Activated naive CD8-positive, alpha-beta T cell treated with anti-CD3 and anti-CD28 coated beads, Interleukin-2, amount 10 ng/mL, durations not matched to agents 7 days and 5 days (primary cell): ENCODE measurements around the gene MAVS. TPM values are rescaled to one million over a fixed set of nuclear protein-coding genes. Genes with fewer than 3 reads are reported as not detected.

Experiments
- ATAC-seq: fragments of 150-1000 bp; cut with Tn5 transposase; one replicate; pipeline ENCODE4 v1.10.0; 2021; ENCODE audit warnings: low read depth, moderate library complexity
- POLR2A ChIA-PET: fragments of 350-600 bp; sonication (Branson Sonifier 250); formaldehyde crosslinking; loops from one replicate; lab custom pipeline; 2021; ENCODE audit warnings: antibody characterized with exemption; lab: Charles Lee
- DNase-seq: peaks from one replicate; pipeline ENCODE4 v3.0.0; 2021
- H3K27ac Mint-ChIP-seq: one replicate; pipeline ENCODE4 v1.8.0; 2022; ENCODE audit warnings: mild to moderate bottlenecking, mixed read lengths
- H3K27me3 Mint-ChIP-seq: one replicate; pipeline ENCODE4 v1.8.0; 2022; ENCODE audit warnings: mild to moderate bottlenecking, moderate library complexity, mixed read lengths
- H3K36me3 Mint-ChIP-seq: one replicate; pipeline ENCODE4 v1.8.0; 2021; ENCODE audit warnings: mild to moderate bottlenecking, mixed read lengths
- H3K4me1 Mint-ChIP-seq: one replicate; pipeline ENCODE4 v1.8.0; 2021; ENCODE audit warnings: mixed read lengths
- H3K4me3 Mint-ChIP-seq: one replicate; pipeline ENCODE4 v1.8.0; 2022; ENCODE audit warnings: mild to moderate bottlenecking, moderate library complexity, mixed read lengths
- H3K9me3 Mint-ChIP-seq: one replicate; pipeline ENCODE4 v1.8.0; 2021; ENCODE audit warnings: mixed read lengths
- total RNA-seq, 2 experiments: library from RNA; stranded (reverse); gene quantifications; one replicate each; pipeline ENCODE4 v1.2.3, GENCODE V29; 2021

Gene MAVS
- total RNA-seq, 2 experiments from 2014 or later: 36.3 to 36.8 TPM

GRCh38 chr20:3804254-3804751 lies 42.3 kb upstream of the MAVS start:
- peaks cover 45% of the 10 kb centered on the region for H3K36me3 Mint-ChIP-seq
- peaks cover 46% of the 10 kb centered on the region for H3K4me1 Mint-ChIP-seq
- no peak for ATAC-seq
- POLR2A ChIA-PET: interaction anchor here (0.9 to 1.1 kb wide), 2 partner anchors 11 to 16 kb away, joined by 3 to 6 read pairs; partner anchors contain the start of gene AP5S1
- no peaks in the 10 kb centered on the region for H3K9me3 Mint-ChIP-seq
- no peak for DNase-seq
- peak overlapping the region; percentile 58 for H3K27ac Mint-ChIP-seq
- no peaks in the 10 kb centered on the region for H3K27me3 Mint-ChIP-seq
- H3K4me3 Mint-ChIP-seq: no peak overlapping the region

- Mint-ChIP-seq H3K4me1 (peaks cover 42% of the 10 kb centered on the region), H3K27me3 (no peaks in the 10 kb centered on the region), H3K27ac (peak overlapping the region; percentile 4), H3K4me3 (no peak overlapping the region), H3K36me3 (peaks cover 41% of the 10 kb centered on the region), H3K9me3 (no peaks in the 10 kb centered on the region)
- POLR2A ChIA-PET: interaction anchor here (0.9 to 1.1 kb wide), 2 partner anchors 11 to 16 kb away, joined by 3 to 6 read pairs; partner anchors contain the start of gene AP5S1
- ATAC-seq: no peak
- no peak for DNase-seq
Measured at GRCh38 chr20:3804781-3805180, 41.9 kb upstream of the MAVS start.

GRCh38 chr20:3808544-3808943 lies 38.1 kb upstream of the MAVS start:
- POLR2A ChIA-PET: interaction anchor here (0.7 kb wide), 1 partner anchor 16 kb away, joined by 3 read pairs; no protein-coding TSS in a partner anchor
- H3K9me3 Mint-ChIP-seq: no peaks in the 10 kb centered on the region

GRCh38 chr20:3811467-3812258 lies 35.0 kb upstream of the MAVS start:
- Mint-ChIP-seq H3K9me3 (no peaks in the 10 kb centered on the region), H3K27ac (peak overlapping the region; percentile 94), H3K4me1 (peaks cover 58% of the 10 kb centered on the region), H3K4me3 (peak overlapping the region; percentile 75), H3K27me3 (no peaks in the 10 kb centered on the region), H3K36me3 (peaks cover 2% of the 10 kb centered on the region)
- DNase-seq: peak; percentile 81
- POLR2A ChIA-PET: interaction anchor here (0.7 to 4.4 kb wide), 7 partner anchors 9 to 36 kb away, joined by 3 to 59 read pairs (median 4); partner anchors contain the start of genes AP5S1 and CENPB
- peak; percentile 77 for ATAC-seq

More at GRCh38 chr20:3808544-3808943, 38.1 kb upstream of the MAVS start:
- DNase-seq (no peak), ATAC-seq (no peak)
- peaks cover 58% of the 10 kb centered on the region for H3K4me1 Mint-ChIP-seq
- H3K27ac Mint-ChIP-seq: no peak overlapping the region
- no peak overlapping the region for H3K4me3 Mint-ChIP-seq
- peaks cover 26% of the 10 kb centered on the region for H3K36me3 Mint-ChIP-seq
- H3K27me3 Mint-ChIP-seq: no peaks in the 10 kb centered on the region

GRCh38 chr20:3812259-3812681 lies 34.4 kb upstream of the MAVS start:
- POLR2A ChIA-PET: interaction anchor here (0.6 to 4.4 kb wide), 5 partner anchors 8 to 27 kb away, joined by 3 to 59 read pairs (median 7); partner anchors contain the start of gene AP5S1
- peak overlapping the region; percentile 94 for H3K27ac Mint-ChIP-seq
- H3K27me3 Mint-ChIP-seq: no peaks in the 10 kb centered on the region
- H3K9me3 Mint-ChIP-seq: no peaks in the 10 kb centered on the region
- H3K4me3 Mint-ChIP-seq: peak overlapping the region; percentile 75
- H3K4me1 Mint-ChIP-seq: peaks cover 53% of the 10 kb centered on the region
- ATAC-seq (no peak), DNase-seq (no peak)
- H3K36me3 Mint-ChIP-seq: peaks cover 1% of the 10 kb centered on the region

DNA sequence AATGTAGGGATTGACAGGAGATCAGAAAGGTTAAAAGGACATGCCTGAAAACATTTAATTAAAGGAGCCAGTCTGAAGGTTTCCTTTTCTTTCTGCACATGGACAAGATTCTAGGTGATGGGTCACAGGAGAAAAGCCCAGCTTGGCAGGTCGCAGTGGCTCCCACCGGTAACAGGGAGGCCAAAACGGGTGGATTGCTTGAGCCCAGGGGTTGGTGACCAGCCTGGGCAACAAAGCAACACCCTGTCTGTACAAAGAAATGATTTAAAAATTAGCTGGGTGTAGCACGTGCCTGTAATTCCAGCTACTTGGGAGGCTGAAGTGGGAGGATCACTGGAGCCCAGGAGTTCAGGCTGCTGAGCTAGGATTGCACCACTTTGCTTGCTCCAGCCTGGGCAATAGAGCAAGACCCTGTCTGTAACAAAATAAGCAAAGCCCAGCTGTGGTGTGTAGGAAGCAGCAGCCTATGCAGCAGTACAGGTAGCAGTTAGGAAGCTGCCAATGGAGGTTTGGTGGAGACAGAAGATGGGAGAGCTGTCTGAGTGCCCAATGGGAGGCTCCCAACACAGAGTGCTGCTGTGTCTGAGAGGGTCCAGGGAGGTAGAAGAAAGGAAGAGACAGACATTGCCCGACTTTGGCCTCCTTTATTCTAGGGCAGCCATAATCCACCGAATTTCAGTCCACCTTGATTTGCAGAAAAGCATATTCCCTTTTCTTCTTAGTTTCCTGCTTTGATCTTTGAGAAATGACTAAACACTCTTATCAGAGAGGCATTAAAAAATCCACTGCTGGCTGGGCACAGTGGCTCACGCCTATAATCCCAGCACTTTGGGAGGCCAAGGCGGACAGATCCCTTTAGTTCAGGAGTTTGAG lies 33.4 kb upstream of the MAVS start:
- DNase-seq (no peak), ATAC-seq (no peak)
- Mint-ChIP-seq H3K4me3 (peak overlapping the region; percentile 58), H3K27ac (peak overlapping the region; percentile 94), H3K27me3 (no peaks in the 10 kb centered on the region), H3K9me3 (no peaks in the 10 kb centered on the region), H3K36me3 (peaks cover 1% of the 10 kb centered on the region), H3K4me1 (peaks cover 55% of the 10 kb centered on the region)
- POLR2A ChIA-PET: interaction anchor here (0.7 to 4.4 kb wide), 4 partner anchors 13 to 71 kb away, joined by 4 to 59 read pairs (median 6); partner anchors contain the start of gene CENPB

DNA sequence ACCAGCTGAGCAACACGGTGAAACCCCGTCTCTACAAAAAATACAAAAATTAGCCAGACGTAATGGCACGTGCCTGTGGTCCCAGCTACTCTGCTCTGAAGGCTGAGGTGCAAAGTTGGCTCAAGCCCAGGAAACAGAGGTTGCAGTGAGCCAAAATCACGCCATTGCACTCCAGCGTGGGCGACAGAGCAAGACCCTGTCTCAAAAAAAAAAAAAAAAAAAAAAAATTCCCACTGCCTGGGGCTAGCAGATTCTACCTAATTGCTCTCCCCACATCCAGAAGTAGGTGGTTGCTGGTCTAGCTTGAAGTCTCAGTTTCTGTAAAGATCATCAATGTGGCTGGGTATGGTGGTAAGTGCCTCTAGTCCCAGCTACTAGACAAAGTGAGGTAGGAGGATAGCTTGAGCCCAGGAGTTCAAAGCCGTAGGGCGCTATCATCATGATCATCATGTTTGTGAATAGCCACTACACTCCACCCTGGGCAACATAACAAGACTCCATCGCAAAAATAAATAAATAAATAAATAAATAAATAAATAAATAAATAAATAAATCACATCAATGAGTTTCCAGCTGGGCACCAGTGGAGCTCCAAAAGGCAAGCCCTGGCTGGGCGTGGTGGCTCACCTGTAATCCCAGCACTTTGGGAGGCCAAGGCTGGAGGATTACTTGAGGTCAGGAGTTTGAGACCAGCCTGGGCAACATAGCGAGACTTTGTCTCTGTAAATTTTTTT lies 32.6 kb upstream of the MAVS start:
- H3K4me1 Mint-ChIP-seq: peaks cover 63% of the 10 kb centered on the region
- ATAC-seq (no peak), DNase-seq (no peak)
- peaks cover 1% of the 10 kb centered on the region for H3K36me3 Mint-ChIP-seq
- H3K27me3 Mint-ChIP-seq: no peaks in the 10 kb centered on the region
- H3K4me3 Mint-ChIP-seq: peak overlapping the region; percentile 58
- peak overlapping the region; percentile 94 for H3K27ac Mint-ChIP-seq
- POLR2A ChIA-PET: interaction anchor here (0.7 to 4.4 kb wide), 4 partner anchors 14 to 71 kb away, joined by 4 to 59 read pairs (median 6); partner anchors contain the start of gene CENPB
- no peaks in the 10 kb centered on the region for H3K9me3 Mint-ChIP-seq

DNA sequence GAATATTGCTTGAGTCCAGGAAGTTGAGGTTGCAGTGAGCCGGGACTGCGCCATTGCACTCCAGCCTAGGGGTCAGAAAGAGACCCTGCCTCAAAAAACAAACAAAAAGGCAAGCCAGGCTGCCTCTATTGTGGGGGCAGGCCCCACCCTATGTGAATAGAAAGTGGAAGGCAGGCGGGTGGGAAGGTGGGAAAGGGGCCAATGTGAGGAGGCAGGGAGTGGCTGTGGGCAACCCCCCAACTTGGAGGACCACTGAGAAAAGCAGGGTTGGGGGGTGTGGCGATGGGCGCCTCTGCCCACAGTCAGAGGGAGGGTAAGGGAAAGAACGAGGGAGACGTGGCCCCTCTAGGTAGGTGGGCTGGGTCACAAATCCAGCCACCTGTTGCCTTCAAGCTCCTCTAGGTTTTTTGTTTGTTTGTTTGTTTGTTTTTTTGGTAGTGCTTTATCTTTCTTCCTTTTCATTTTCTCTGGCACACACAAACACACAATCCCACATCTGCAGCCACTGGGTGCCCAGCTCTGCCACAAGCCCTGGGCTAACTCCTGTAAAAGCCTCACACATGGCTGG lies 31.6 kb upstream of the MAVS start:
- peaks cover 1% of the 10 kb centered on the region for H3K36me3 Mint-ChIP-seq
- DNase-seq (no peak), ATAC-seq (no peak)
- peak overlapping the region; percentile 98 for H3K27ac Mint-ChIP-seq
- H3K4me1 Mint-ChIP-seq: peaks cover 71% of the 10 kb centered on the region
- POLR2A ChIA-PET: interaction anchor here (0.6 to 2.3 kb wide), 5 partner anchors 10 to 90 kb away, joined by 4 to 15 read pairs (median 6); partner anchors contain the start of gene CENPB
- peak overlapping the region; percentile 84 for H3K4me3 Mint-ChIP-seq
- no peaks in the 10 kb centered on the region for H3K27me3 Mint-ChIP-seq
- no peaks in the 10 kb centered on the region for H3K9me3 Mint-ChIP-seq

DNA sequence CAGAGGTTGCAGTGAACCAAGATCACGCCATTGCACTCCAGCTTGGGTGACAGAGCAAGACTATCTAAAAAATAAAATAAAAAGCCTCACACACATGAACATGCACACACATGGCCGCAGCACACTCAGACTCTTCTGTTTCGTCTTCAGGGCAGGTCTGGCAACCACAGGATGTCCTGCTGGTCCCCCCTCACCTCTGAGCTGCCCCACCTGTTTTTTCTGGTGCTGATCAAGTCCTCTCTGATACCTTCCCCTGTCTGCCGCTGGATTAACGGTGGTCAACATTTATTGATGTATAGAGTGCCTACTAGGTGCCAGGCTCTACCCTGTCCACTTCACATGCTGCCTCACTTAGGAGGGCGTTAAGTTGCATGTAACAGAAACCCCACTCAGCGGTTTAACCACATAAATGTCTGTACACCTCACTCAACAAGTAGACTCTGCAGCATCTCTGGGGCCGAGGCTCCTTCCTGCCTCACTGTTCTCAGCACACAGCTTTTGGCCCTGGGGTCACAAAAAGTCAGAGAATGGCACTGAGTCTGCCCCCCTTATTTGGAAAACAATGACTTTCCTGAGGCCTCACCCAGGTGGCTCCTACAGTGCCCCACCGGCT lies 30.8 kb upstream of the MAVS start:
- Mint-ChIP-seq H3K9me3 (no peaks in the 10 kb centered on the region), H3K4me3 (peak overlapping the region; percentile 84), H3K36me3 (peaks cover 1% of the 10 kb centered on the region), H3K27ac (peak overlapping the region; percentile 98), H3K4me1 (peaks cover 66% of the 10 kb centered on the region), H3K27me3 (no peaks in the 10 kb centered on the region)
- DNase-seq: peak; percentile 66
- ATAC-seq: peak; percentile 27
- POLR2A ChIA-PET: interaction anchor here (0.6 to 2.3 kb wide), 6 partner anchors 11 to 90 kb away, joined by 4 to 15 read pairs (median 7); partner anchors contain the start of gene CENPB

DNA sequence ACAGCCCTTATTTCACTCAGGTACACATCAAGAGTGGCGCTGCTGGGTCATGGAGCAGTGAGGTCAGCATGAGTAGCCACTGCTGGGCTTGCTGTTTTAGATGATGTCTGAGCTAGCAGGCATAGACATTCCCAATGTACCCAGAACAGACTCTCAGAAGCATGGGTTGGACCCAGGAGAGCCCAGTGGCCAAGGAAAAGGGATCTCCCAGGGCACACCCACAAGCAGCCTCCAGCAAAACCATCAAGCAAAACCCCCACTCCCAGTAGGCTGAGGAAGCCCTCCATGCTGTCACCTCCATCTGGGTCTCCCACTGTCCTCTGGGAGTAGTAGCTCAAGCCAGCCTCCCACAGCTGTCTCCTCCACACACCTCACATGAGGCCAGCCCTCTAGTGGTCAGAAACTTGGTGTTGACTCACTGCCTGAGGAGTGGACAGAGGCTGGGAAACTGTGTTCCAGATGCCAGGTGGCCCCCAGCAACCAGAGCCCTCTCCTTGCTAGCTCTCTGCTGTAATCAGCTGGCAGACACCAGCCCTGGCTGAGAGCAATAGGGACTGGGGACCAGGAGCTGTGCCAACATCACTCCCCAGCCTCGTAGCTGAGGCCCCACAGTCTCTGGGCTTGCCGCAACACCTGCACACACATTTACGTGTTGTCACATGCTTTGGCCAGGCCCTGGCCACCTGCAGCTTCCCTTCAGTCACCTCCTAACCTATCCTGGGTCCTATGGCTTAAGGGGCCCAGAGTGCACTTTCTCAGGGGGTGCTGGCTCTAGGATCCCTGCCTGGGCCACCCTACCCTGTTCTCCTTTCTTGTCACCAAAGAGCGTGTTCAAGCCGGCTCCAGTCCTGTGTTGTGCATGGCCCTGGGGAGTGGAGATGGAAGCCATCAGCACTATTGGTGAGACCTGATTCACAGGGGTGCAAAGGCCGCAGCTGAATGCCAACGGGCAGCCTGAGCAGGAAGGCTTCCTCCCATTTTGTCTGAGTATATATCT lies 28.2 kb upstream of the MAVS start:
- no peak for DNase-seq
- Mint-ChIP-seq H3K27ac (peak overlapping the region; percentile 90), H3K36me3 (peaks cover 2% of the 10 kb centered on the region), H3K27me3 (no peaks in the 10 kb centered on the region), H3K4me3 (no peak overlapping the region), H3K4me1 (peaks cover 48% of the 10 kb centered on the region), H3K9me3 (no peaks in the 10 kb centered on the region)
- ATAC-seq: no peak
- POLR2A ChIA-PET: interaction anchor here (0.6 to 4.0 kb wide), 6 partner anchors 18 to 32 kb away, joined by 3 to 52 read pairs (median 8); partner anchors contain the start of genes CDC25B and CENPB
